Retina (tissue), 1 donor: ENCODE measurements around the gene KCNE1.
"Not testable (repeated sequence)": the region's sequence is repeated elsewhere in the genome, so short reads cannot be mapped to it uniquely, and the experiment has no call there.

Source experiments
- DNase-seq: peaks from one replicate; pipeline ENCODE4 v3.0.0-alpha.2; 2016

The KCNE1 gene

DNA sequence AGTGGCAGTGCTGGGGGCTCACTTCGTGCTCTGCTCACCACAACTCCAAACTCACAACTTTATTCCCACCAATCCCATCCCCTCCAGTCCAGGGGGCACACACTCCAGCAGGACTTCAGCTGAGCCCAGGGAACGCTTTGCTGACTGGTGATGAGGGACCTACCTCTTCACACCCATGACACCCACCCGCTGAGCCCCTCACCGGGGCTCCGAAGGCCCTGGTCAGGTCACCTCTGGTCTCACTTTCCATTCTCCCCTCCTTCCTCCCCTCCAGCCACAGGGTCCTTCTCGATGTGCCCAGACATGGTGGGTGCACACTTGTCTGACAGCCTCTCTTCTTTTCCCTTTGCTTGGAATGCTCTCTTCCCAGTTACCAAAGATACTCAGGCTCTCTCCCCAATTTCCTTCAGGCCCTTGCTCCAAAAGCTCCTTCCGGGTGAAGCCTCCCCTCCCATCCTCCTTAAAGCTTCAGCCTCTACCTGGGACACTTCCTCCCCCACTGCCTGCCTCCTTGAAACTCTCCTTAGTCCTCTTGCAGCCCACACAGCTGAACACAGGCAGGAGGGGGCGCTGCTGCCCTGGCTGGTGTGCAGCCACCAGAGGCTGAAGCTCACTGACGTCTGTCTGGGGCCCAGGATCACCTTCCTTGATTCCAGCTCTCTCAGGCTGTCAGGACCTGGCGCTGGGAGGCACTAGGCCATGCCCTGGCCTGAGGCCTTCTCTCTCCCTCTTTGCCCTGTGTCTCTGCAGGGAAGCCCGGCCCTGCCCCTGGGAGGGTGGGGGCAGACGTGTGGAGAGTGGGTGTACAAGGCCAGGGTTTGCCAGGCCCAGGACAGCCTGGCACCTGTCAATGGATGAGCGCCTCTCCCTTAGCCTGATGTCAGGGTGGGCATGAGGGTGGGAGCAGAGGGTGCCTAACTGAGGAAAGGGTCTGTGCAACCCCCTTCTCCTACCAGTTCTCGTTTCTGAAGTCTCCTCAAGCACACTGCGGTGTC is 1.6 kb downstream of the KCNE1 start:
- DNase-seq, result peak; percentile 33

DNA sequence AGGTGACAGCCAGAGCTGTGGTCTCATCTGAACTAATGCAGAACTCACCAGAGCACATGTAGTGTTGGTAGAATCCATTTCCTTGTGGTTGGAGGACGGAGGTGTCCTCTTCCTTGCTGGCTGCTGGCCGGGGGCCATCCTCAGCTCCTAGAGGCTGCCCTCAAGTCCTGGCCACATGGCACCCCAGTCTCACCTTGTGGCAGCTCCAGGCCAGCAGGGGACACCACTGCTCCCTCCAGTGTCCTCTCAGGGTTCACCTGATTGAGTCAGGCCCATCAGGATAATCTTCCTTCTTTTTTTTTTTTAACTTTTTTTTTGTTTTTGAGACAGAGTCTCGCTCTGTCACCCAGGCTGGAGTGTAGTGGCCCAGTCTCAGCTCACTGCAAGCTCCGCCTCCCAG is 2.9 kb downstream of the KCNE1 start:
- no peak for DNase-seq

DNA sequence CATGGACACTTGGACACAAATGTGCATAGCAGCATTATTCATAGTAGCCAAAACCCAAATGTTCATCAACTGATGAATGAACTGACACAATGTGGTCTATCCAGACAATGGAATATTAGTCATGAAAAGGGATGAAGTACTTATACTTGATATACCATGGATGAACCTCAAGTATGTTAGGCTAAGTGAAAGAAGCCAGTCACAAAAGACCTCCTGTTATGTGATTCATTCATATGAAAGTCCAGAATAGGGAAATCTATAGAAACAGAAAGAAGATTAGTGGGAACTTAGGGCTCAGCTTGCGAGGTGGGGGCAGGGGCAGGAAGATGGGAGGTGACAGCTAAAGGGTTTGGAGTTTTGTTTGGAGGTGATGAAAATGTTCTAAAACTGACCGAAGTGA is 7.4 kb downstream of the KCNE1 start:
- no peak for DNase-seq

DNA sequence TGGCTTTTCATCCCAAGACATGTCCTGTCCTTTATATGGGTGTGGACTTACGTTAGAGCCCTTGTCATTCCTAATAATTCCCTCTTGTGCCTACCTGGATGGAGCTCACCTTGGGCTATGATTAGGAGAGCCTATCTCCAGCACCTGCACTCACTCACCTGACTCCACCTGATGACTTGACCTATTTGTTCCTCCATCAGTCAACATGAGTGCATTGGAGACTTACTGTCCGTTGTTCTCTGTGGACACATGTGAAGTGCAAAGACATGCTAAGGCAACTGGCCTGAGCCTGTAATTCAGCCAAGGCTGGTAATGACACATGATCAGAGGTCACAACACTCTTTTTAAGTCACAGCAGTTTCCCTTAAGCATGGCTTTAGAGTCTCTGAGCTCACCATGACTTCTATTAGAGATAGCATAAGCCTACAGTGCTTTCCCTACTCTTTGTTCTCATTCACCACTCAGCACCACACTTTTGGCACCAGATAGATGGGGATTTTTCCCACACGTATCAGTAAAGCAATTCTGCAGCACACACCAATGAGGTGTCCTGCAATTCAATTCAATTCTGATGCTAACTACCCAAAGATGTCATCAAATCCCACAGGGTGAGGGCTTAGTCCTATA is 9.4 kb downstream of the KCNE1 start:
- no peak for DNase-seq

DNA sequence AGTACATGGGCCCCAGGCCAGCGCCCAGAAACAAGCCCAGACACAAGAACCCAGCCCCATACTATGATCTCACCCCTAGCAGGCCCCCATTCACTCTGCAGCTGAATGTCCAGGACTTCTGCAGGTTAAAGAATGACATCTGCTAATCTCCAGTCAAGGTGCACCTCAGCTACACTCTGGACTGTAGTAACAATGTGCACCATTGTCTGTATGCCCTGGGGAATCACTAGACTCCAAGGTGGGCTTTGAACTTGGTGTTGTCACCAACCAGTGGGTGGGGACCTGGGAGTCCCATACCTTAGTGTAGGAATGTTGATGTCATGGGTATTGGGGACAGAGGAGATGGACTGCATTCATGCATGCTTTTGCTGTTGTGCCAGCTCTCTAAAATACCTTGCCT is 10.3 kb downstream of the KCNE1 start:
- no peak for DNase-seq

DNA sequence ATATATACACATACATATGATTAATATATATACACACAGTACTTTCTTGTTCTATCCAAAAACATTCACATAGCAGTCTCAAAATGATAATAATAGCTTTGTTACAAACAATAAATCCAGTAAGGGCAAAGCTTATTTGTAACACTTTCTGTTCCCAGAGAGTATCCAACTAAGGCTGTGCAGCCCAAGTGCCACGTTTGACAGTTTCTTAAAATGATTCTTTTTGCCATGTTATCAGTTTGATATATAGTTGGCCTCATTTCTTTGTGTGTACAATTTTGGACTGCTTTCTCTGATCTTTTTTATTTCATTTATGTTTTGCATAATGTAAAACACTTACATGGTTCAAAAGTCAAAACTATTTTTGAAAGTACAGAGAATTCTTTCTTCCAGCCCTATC is 11.8 kb downstream of the KCNE1 start:
- no peak for DNase-seq

DNA sequence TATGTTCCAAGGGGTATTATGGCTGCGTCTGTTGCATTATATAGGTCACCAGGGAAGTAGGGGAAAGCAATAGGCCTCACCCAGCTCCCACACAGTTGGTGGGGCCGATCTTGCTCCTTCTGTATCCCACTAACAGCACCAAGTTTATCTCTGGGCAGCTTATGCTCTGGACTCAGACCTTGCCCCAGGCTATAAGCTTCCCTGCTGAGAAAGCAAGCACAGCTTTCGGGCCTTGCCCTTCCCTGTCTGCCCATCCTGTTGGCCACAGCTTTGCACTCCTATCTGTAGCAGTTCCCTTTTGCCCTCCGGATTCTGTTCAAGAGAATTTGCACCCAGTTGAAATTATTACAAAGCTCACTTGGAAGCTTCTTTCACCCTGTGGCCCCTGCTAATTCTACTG is 12.9 kb downstream of the KCNE1 start:
- DNase-seq, result no peak

DNA sequence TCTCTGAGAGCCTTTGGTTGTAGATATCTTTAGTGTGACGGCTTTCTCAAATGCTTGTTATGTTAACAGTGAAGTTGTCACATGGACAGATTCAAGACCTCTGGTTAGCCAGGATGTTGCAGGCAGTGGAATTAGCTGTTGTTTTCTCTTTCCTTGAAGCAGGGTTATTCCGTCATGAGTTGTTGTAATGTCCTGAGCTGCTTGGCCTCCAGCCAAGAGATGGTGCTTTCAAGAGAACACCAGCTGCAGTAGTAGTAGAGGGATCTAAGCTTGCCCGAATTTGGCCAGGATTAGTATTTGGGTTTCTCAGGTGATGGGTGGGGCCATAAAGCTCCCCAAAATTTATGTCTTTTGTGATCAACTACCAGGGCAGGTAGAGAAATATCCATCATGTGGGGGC is 13.4 kb downstream of the KCNE1 start:
- DNase-seq, result no peak

DNA sequence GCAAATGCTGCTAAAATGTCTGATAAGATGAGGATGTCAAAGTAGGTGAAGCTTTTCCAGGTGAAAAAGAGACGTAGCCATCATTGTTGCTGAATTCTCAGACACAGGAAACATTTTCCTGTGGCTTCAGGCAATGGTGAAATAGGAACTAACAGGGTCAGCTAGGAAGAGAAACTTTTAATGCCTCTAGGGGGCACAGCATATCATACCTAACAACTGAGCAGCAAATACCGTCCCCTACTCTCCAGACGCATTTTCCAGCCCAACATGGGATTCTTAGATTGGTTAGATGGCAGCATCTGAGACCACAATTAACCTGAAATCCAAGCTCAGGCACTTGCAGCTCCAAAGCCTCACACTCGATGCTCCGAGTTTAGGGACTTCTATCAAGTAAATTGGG is 28.2 kb downstream of the KCNE1 start:
- DNase-seq, result not testable (repeated sequence)

DNA sequence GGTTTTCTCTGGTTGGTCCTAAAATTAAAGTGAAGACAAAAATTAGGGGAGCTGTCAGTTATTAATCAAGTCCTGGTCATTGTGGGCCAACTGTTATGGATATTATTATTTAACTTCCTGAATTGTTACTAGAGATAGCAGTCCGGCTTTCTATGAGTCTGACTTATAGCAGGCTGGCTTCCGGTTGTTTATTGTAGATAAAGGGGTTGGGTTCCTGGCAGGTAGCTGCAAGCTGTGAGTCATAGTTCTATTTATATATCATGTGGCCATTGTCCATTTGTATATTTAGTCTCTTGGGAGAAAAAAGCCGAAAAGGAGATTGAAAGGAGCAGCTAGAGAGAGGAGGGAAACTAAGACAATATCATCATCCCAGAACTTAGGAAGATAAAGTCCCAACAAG is 28.6 kb downstream of the KCNE1 start:
- DNase-seq, result not testable (repeated sequence)

DNA sequence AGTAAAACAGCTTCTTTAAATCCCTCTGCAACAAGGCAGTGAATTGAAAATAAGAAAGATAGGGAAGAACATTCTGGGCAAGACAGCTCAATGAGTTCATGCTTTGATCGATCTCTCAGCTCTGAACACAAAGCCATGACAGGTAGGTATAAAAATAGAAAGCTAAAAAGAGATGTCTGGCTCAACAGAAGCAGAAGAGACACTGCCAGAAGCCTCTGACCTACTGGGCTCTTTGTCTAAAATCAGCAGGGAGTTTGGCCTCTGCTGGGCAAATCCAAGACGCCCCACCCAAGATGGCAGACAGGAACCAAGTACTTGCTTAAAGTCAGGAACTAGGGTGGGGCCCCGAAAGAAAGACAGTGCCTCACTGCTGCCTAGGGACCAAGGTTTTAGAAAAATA is 44.7 kb downstream of the KCNE1 start:
- not testable (repeated sequence) for DNase-seq

DNA sequence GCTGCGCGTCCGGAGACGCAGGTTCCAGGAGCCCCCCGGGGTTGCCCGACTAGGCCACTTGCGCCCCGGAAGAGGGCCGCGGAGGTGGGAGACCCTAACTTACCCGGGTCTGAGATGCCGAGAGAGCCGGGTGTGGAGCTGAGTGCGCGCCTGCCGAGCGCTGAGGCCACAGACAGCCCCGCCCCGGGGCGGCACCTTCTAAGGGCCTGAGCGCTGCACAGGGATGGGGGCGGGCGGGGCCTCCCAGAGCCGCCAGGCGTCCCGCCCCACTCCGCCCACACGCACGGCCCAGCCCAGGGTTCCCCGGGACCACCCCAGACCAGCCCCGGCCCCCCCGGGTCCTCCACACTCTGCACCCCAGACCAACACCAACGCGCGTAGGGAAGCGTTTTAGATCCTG is 52.6 kb downstream of the KCNE1 start:
- not testable (repeated sequence) for DNase-seq

DNA sequence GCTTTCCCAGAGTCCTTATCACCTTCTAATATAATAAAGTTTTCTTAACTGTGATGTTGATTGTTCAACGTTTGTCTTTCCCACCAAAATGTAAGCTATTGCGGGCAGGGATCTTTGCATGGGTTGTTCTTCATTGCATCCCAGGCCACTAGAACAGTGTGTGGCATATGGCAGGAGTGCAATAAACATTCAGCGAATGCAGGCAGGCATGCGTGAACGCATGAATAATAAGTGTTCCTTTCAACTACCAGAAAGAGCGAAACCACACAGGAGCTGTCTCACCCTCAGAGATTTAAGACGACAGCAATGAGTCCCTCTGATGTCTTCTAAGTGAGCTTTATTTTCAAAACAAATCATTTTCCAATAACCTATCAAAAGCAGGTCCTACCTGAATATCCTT is 53.7 kb downstream of the KCNE1 start:
- not testable (repeated sequence) for DNase-seq

DNA sequence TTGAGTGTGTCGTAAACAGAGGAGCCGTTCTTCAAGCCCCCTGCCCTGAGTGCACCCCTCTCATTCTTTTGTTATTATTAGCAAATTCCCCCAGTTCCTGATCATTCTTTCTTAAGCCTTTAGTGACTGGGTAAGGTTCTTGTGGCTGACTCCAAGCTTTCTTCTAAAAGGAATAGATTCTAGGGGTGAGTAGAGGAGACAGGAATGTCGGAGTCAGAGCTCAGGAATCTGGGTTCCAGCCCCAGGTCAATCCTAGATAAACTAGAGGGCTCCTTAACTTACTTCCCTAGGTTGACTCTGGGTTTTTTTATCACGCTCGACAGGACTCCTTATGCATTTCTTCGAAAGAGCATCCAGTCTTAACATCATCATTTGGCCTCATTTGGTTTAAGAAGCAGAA is 55.8 kb downstream of the KCNE1 start:
- DNase-seq, result not testable (repeated sequence)

DNA sequence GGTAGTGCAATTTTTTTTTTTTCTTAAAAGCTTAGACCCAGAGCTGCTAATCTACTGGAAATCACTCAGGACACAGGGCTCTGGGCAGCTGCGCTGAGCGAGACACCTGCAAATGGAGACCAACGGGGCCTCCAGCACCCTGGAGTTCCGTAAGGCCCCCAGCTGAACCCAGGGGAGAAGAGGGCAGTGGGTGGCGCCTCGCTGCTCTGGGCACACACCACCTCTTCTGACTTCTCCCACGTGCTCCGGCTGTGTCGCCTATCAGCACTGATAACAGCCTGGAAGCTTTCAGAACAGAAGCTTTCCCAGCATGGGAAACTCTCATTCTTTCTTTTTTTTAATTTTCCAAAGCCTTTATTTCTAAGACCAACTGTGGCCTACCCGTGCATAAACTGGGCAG is 56.4 kb downstream of the KCNE1 start:
- not testable (repeated sequence) for DNase-seq

DNA sequence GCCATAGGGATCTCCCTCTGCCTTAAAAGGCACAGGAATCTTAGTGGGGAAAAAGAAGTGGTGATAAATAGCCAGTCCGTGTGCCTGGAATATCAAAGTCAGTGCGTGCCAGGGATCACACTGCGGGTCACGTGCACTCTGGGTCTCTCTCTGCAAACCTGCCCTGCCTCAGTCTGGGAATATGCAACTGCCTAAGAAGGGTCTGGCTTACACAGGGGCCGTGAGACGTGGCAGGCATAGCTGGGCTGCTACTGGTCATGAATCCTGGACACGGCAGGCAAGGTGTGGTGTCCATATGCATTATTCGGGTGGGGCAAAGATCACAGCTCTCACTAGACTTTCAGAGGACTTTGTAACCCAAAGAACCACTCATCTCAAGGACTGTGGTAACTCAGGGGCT is 65.0 kb downstream of the KCNE1 start:
- not testable (repeated sequence) for DNase-seq

DNA sequence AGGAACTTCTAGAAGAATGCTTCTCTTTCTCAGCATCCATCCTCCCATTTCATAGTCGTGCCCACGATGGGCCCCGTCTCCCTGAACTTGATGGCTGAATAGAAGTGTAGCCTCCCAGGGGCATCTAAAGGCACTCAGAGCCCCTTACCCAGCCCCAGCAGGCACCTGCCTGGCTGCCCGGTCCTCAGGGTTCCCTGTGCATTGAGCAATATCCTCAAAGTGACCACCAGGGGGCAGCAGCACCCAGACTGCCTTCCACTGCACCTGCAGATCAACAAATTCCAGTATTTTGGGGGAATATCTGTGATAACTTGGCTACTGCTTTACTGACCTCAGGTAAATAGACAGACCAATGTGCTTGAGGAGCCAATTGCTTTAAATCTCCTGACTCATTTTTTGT is 68.5 kb downstream of the KCNE1 start:
- not testable (repeated sequence) for DNase-seq

DNA sequence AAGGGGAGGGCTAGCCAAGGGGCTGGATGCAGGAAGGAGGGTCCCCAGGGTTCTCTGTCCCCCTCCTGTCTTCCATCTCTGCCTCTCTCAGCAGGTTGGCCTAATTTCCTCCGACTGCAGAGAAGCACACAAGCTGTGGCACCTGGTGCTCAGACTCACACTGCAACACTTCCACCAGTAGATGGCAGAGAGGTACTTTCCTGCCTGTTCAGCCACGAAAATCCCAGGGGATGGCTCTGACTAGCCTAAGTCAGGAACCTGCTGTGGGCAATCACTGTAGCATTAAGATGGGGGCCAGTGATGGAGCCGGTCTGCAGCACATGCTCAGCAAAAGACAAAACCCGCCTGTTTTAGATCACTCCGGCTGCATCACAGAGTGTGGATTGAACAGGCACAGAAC is 82.3 kb downstream of the KCNE1 start:
- DNase-seq, result not testable (repeated sequence)

DNA sequence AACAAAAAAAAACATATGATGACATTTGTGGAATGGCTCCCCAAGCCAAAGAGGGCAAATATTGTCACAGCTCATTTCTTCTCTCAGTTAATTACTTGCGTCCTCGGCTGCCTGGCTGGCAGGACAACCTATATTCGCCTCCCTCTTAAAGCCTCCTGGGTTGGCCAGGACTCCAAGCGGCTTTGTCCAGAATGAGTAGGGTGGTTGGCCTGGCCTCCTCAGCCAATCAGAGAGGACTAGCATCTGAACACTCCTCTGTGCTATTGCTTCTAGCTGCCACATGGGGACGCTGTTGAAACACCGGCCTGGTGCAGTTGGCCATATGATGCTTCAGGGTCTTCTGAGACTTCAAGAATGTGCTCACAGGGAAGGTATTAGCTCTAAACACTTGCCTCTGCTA is 83.6 kb downstream of the KCNE1 start:
- not testable (repeated sequence) for DNase-seq

DNA sequence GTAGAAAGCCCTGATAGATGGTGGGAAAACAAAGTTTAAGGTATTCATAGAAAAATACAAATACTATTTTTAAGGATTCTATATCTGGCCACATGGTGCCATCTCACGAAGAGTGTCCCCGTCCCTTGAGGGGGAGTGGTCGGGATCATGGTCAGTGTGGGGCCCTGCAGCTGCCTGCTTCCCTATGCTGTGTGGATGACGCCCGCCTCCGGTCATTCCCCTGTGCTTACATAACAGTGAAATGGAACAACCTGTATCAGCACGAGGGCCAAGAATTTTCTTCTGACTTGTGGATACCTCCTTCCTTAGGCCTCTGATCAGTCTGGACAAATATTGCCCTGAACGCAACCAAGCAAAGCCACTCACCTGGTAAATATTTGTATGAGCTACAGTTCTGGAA is 84.7 kb downstream of the KCNE1 start:
- not testable (repeated sequence) for DNase-seq

DNA sequence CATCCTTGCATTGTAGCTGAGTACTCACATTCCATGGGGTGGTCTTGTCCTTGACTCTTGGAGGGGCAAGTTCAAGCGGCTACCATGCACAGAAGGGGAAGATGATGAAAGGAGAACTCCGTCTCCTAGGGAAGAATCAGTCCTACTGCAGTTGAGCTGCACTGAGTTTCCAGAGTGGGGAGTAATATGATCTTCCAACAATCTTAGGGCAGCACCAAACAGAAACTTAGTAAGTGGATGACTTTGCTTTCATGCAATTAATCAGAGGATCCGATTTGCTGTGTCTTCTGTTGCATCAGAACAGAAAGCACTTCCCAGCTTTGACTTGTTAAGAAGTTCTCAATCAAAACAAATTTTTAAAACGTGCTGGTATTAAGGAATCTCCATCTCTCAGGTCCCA is 88.2 kb downstream of the KCNE1 start, which contains the start of gene SMIM34:
Gene SMIM34, minus strand, starts transcription at position 147 of the 400 bp plus-strand sequence. Its CDS starts 112 bp downstream, at position 35.
- DNase-seq, result not testable (repeated sequence)

DNA sequence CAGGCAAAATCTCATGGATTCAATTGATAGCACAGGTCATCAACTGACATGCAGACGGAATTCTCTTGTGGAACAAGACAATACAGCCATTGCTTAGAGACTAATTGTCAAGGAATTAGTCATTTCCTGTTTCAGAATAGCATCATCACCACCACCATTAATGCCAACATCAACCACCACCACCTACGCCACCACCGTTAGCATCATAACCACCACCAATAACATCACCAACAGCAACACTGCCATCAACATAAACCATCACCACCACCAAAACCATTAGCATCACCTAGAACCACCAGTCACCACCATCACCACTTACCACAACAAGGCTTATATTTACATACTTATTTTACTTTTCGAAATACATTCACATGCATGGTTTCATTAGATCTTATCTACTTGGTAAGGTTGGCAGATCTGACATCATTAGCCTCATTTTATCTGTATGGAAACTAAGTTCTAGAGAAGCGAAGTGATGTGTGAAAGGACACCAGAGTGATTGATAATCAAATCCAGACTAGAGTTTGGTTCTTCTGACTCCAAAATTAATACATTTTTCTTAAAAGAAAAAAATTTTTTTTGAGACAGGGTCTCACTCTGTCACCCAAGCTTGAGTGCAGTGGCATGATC is 94.4 kb downstream of the KCNE1 start:
- DNase-seq, result not testable (repeated sequence)

DNA sequence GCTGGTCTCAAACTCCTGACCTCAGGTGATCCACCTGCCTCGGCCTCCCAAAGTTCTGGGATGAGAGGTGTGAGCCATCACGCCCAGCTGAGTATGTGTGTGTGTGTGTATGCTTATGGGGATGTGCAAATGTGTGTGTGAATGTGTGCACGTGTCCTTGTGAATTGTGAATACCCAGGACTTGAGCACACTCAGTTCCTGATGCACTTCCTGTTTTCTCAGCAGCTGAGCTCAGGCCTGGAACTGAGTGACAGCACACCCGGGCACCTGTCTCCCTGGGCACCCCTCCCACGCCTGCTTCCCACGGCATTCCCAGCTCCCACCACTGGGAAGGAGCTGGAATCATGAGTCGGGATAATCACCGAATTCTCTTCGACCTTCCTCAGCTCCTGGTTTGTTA is 104.7 kb downstream of the KCNE1 start:
- DNase-seq, result not testable (repeated sequence)
